Body of pancreas (tissue), 4 donors: ENCODE results near the gene SH2D5. TPM values are rescaled to one million over a fixed set of nuclear protein-coding genes. Genes with fewer than 3 reads are reported as not detected.

Source experiments
- ATAC-seq: fragments of 150-250 bp; one replicate; pipeline ENCODE4 v1.9.1; 2016
- DNase-seq, 4 donors: peaks; one replicate each; pipeline ENCODE4 v3.0.0-alpha.2; 2019
- H3K27ac ChIP-seq, 4 donors: fragments of 200-600 bp; sonication (generic); 1 replicate in 3 of 4; 2 replicates in 1 of 4; pipeline versions ENCODE4 v1.5.1 to v1.6.1; 2016 to 2019; ENCODE audit warnings: mild to moderate bottlenecking in 1 of 4, mixed read lengths in 1 of 4, moderate library complexity in 1 of 4
- H3K27me3 ChIP-seq, 2 donors: fragments of 200-600 bp; sonication (generic); one replicate each; pipeline ENCODE4 v1.6.0; 2016; ENCODE audit warnings: mild to moderate bottlenecking in 1 of 2
- H3K36me3 ChIP-seq, 2 donors: fragments of 200-600 bp; sonication (generic); replicated peaks in 1 of 2; 2 replicates each; pipeline ENCODE4 v1.5.1; 2016; ENCODE audit warnings: low read depth in 2 of 2; ENCODE audit not compliant: insufficient read depth in 1 of 2
- H3K4me1 ChIP-seq: fragments of 200-600 bp; sonication (generic); one replicate; pipeline ENCODE4 v1.6.0; 2016
- H3K4me3 ChIP-seq, 2 donors: fragments of 200-600 bp; sonication (generic); 1 replicate in 1 of 2; 2 replicates in 1 of 2; pipeline ENCODE4 v1.5.1; 2016 to 2019
- H3K9me3 ChIP-seq, 3 donors: fragments of 200-600 bp; sonication (generic); 1 replicate in 2 of 3; 2 replicates in 1 of 3; pipeline ENCODE4 v1.5.1; 2016
- POLR2A ChIP-seq, 3 donors: fragments of 450-650 bp; IDR thresholded peaks; one replicate each; pipeline ENCODE4 v1.6.1; 2016; ENCODE audit warnings: antibody characterized with exemption in 3 of 3, mild to moderate bottlenecking in 2 of 3
- WGBS, 2 donors: methylation state at CpG; one replicate each; pipeline ENCODE4 v1.1.5; 2017; 5-methylcytosine and 5-hydroxymethylcytosine counted together
- intact Hi-C: fragments of 100-400 bp; cut with DNase I; formaldehyde crosslinking; loops from one replicate; pipeline ENCODE4 v1.15.1; 2023
- total RNA-seq, 2 donors: library from RNA; depleted of rRNA; stranded (reverse); fragments of >200 nt; gene quantifications; one replicate each; pipeline ENCODE4 v1.1.0, GENCODE V29; 2016
- TF ChIP-seq, protein P1 (sequence below), 7 experiments: fragments of 450-650 bp in 4 of 7; fragments of 200-600 bp in 3 of 7; sonication (generic) in 3 of 7; IDR thresholded peaks; one replicate each; pipeline ENCODE4 v1.5.1; 2016 to 2019; ENCODE audit warnings: antibody characterized with exemption in 7 of 7

The SH2D5 gene
- total RNA-seq, 2 donors from 2014 or later = not detected

DNA sequence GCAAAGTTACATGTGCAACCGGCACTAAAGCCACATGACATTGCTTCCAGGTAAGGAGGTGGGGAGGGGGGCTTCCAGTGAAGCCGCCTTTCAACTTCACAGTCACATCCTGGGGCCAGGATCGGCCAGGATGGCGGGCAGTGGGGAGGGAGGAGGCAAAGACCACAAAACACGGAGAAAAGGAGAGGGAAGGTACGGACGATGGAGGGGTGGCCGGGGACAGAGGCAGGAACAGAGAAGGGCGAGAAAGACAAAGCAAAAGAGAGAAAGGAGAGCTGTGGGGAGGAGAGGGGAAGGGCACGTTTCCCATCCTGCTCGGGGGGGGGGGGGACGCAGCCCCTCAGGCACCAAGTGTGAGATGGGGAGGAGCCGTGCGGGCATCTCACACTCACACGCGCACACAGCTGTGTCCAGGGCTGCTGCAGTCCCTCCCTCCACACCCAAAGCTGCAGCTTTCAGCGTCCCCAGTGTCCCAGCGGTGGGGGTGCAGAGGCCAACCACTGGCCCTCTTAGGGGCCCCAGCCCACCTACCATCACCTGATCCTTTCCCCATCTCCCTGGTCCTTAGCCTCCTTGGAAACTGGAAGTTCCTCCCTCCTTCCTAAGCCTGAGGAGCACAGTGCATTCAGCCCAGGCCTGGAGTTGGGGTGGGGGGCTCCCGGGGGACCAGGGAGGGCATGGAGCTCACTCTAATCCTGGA, 2.4 kb downstream of the SH2D5 start:
- TF ChIP-seq POLR2A (IDR thresholded peaks at IDR 0.05) = no peak
- TF ChIP-seq, protein P1, sequence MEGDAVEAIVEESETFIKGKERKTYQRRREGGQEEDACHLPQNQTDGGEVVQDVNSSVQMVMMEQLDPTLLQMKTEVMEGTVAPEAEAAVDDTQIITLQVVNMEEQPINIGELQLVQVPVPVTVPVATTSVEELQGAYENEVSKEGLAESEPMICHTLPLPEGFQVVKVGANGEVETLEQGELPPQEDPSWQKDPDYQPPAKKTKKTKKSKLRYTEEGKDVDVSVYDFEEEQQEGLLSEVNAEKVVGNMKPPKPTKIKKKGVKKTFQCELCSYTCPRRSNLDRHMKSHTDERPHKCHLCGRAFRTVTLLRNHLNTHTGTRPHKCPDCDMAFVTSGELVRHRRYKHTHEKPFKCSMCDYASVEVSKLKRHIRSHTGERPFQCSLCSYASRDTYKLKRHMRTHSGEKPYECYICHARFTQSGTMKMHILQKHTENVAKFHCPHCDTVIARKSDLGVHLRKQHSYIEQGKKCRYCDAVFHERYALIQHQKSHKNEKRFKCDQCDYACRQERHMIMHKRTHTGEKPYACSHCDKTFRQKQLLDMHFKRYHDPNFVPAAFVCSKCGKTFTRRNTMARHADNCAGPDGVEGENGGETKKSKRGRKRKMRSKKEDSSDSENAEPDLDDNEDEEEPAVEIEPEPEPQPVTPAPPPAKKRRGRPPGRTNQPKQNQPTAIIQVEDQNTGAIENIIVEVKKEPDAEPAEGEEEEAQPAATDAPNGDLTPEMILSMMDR (IDR thresholded peaks at IDR 0.05) = no peak
- WGBS, 2 donors = 19 to 30% methylated on average over 18 to 19 of the region's 19 CpGs
- intact Hi-C loops = no loop called here
- Histone ChIP-seq H3K27me3 (peaks cover 0 to 3% of the 10 kb centered on the region in 2 donors), H3K36me3 (no peaks in the 10 kb centered on the region), H3K27ac (no peak overlapping the region), H3K9me3 (no peaks in the 10 kb centered on the region), H3K4me3 (no peak overlapping the region), H3K4me1 (peaks cover 24% of the 10 kb centered on the region)
- ATAC-seq (no peak), DNase-seq (no peak)

DNA sequence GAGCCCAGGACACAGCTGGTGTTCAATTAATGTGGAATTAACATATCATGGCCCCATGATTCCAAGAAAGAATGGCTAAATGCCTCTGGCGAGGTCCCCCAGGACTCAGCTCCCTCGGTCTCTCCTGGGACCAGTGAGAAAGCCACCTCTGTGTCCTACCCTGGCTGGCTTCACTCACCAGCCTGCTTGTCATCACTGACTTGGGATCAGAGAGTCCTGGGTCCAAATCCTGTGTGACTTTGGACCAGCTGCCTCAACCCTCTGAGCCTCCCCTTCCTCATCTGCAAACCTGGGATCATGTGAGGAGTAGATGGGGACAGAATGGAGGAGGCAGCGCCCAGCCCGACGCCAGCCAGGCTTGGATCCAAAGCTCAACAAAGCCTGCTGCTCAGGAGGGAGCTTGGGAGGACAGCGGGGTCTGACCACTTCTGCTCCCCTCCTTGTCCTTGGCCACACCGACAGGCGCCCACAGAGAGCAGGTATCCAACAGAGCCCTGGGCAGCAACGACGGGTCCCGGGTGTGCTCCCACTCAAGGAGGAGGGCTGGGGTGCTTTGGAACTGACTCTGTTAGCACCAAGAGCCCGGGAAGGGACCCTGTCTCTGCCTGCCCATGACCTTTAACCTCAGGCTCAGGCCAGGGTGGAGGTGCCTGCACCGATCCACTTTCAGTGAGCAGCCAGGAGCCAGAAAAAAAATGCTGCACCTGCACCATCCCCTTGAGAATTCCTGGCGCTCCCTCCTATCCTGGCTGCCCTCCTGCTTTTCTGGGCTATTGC, 3.2 kb downstream of the SH2D5 start:
- DNase-seq = no peak
- H3K36me3 ChIP-seq = no peaks in the 10 kb centered on the region
- peaks cover 0 to 3% of the 10 kb centered on the region in 2 donors for H3K27me3 ChIP-seq
- no peak overlapping the region for H3K4me3 ChIP-seq
- WGBS, 2 donors = 41 to 47% methylated on average over 6 to 14 of the region's 14 CpGs
- H3K4me1 ChIP-seq = peaks cover 24% of the 10 kb centered on the region
- intact Hi-C loops = no loop called here
- H3K9me3 ChIP-seq = no peaks in the 10 kb centered on the region
- no peak for TF ChIP-seq POLR2A (IDR thresholded peaks at IDR 0.05)
- TF ChIP-seq, protein P1 (IDR thresholded peaks at IDR 0.05) = no peak
- no peak overlapping the region for H3K27ac ChIP-seq
- no peak for ATAC-seq

DNA sequence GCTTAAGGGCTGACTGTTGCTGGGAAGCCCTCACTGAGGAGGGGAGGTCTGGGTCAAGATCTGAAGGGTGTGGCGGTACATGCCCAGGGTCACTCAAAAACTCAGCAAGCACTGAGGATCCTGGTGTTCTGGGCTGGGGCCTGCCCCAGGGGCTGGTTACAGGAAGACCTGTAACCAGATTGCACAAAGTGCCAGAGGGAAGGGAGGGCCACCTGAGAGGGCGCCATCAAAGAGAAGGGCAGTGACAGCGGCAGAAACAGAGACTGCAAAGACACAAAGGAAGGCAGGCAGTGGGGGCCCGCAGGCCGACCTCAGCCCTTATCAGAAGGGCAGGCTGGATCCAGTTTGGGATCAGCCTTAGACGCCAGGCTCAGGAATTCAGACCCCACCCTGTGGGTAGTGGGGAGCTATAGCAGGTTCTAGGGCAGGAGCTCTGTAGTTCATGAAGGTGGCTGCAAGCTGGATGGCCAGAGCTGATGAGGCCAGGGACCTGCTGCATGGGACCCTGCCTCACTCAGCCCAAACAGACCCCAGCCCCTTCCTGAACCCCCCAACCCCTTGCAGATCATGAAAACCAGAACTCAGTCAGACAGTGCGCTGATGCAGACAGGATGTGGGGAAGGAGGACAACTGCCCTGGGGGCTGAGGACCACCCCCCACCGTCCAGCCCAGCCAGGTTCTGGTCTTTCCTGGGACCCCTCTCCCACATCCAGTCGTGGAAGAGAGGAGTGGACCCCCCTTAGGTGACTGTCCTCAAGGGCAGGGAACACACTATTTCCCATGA, 3.9 kb downstream of the SH2D5 start:
- no peaks in the 10 kb centered on the region for H3K9me3 ChIP-seq
- H3K4me1 ChIP-seq = peaks cover 22% of the 10 kb centered on the region
- no peak overlapping the region for H3K4me3 ChIP-seq
- DNase-seq = no peak
- peaks cover 0 to 3% of the 10 kb centered on the region in 2 donors for H3K27me3 ChIP-seq
- no peak for ATAC-seq
- H3K27ac ChIP-seq = no peak overlapping the region
- 68 to 72% methylated on average over 6 to 9 of the region's 9 CpGs for WGBS, 2 donors
- H3K36me3 ChIP-seq = no peaks in the 10 kb centered on the region
- intact Hi-C loops = no loop called here
- no peak for TF ChIP-seq POLR2A (IDR thresholded peaks at IDR 0.05)
- TF ChIP-seq, protein P1 (IDR thresholded peaks at IDR 0.05) = no peak

DNA sequence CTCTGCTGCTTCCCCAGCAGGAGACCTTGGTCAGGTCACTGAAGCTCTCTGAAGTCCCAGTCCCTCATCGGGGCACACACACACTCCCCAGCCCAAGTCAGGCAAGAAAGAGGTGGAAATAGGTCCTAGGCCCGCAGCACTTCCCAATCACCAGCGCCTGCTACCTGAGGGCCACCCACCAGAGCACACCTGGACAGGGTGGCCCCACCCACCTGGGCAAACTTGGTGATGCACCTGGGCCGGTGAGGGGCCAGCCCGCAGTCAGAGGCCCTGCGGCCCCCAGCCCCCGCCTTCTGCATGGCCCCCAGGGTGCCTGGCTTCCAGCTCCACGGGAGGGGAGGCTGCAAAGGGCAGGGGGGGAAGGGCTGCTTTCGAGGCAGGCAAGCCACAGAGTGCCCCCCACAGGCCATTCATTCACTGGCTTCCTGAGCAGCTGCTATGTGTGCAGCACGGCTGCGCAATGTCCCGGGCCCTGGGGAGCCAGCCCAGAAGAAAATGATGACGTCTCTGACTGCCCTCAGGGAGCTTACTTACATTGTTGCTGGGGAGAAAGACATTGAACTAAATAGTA, 4.7 kb downstream of the SH2D5 start:
- intact Hi-C loops = no loop called here
- WGBS, 2 donors = 46 to 64% methylated on average over 3 to 10 of the region's 13 CpGs
- H3K9me3 ChIP-seq = no peaks in the 10 kb centered on the region
- no peak for ATAC-seq
- H3K4me1 ChIP-seq = peaks cover 14% of the 10 kb centered on the region
- no peak overlapping the region for H3K4me3 ChIP-seq
- no peak for DNase-seq
- no peak for TF ChIP-seq POLR2A (IDR thresholded peaks at IDR 0.05)
- TF ChIP-seq, protein P1 (IDR thresholded peaks at IDR 0.05) = no peak
- H3K27me3 ChIP-seq = peaks cover 0 to 3% of the 10 kb centered on the region in 2 donors
- H3K27ac ChIP-seq = no peak overlapping the region
- H3K36me3 ChIP-seq = no peaks in the 10 kb centered on the region
